HG03097 (cell line): Measurements from ENCODE around the gene SDF4.

ENCODE experiments used
- ATAC-seq: cut with Tn5 transposase; IDR thresholded peaks from one replicate; pipeline ENCODE4 v1.9.1; 2021; ENCODE audit not compliant: unreplicated experiment, low FRiP score

Gene SDF4

DNA sequence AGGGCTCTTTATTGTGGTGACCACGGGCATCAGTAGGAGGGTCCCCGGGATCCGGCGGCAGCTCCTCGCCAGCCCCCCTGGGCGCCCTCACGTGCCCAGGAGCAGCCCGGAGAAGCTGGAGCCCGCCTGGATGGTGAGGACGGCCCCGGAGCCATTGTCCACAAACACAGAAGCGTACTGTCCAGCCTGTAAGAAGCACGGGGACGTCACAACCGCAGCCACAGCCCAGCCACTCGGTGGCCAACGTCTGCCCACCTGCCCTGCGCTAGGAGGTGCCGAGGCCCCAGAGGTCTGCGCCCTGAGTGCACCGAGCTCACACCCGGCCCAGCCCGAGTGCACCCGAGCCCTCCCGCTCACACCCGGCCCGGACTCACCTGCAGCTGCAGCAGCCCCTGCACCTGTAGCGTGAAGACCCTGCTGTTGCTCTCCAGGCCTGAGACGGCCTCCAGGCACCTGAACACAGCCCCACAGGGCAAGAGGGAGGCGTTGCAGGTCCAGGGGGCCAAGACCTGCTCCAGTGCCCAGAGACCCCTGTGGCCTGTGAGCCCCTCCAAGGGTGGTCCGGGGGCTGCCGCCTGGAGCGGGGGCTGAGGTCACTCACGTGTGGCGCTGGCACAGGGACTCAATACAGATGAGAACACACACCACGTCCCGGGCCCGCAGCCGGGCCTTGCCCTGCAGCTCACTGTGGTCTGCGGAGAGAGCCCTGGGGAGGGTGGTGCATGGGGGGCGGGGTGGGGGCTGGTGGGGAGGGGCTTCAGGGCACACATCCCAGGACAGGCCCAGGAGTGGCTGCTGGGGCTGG is 10.9 kb upstream of the SDF4 start:
- ATAC-seq: no peak

DNA sequence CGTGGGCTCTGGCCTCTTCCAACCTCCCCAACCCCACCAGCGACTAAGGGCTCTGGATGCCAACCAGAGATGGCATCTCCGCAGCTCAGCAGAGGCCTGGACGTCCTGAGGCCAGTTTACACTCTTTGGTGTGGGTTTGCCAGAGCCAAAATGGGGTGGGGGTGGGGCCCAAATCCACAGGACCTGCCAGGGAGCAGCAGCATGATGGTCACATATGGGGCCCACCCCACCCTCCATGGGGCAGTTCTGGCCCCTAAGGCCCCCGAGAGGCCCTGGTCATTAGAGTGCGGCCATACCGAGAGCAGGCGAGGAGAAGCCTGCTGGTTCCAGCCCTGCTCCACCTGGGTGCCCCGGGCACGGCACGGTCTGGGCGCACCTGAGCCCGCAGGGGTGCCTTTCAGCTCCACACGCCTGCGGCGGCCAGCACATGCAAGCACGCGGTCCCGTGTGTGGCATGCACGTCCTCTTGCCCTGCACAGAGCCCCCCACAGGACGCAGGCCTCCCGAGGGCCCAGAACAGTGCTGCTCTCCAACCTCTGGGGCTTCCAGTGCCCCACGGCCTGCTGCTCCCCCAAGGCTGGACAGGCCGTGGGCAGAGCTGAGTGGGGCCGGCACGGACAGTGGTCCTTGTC is 9.9 kb upstream of the SDF4 start:
- ATAC-seq: no peak

DNA sequence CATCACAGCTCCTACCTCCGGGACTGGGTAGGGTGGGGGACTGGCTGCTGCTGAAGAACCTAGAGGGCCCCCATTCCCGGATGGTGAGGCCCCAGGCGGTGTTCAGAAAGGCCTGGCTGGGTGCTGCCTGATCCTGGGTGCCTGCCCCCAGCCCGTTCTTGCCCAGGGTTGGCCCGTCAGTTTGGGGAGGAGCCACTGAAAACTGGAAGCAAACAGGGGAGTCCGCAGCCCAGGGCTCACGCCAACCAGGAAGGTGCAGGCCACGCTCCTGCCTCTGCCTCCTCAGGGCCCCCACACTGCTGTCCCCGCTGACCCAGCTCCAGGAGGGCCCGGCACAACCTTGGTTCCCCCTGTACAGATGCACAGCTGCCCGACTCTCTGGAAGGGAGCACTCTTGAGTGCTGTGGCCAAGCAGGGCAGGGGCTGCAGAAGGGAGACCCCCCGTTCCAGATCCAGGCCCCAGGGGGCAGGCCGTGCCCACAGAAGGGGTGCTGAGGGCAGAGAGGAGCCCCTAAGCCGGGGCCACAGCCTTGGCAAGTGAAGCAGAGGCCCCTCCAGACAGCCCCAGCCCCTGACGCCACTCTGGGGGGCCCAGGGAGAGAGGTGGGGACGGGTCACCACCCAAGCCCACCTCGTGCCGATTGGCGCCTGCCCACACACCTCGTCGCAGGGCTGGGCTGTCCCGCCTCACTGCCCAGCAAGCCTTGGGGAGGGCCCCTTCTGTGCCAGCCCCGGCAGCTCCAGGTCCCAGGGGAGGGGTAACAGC is 9.2 kb upstream of the SDF4 start:
- ATAC-seq: no peak

DNA sequence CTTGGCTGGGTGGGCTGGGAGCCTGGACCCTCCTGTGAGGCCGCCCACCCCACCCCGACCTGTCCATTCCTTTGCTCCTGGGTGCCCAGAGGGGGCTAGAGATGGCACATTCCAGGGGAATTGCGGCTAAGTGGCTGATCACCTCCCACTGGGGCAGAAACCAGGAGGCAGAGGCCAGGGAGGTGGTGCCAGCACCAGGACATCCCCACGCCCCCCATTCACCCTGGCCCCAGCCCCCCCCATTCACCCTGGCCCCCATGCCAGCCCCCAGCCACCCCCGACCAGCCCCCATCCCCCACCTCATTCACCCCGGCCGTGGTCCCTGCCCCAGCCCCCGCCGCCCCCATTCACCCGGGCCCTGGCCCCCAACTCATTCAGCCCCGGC is 8.5 kb upstream of the SDF4 start:
- ATAC-seq: no peak

DNA sequence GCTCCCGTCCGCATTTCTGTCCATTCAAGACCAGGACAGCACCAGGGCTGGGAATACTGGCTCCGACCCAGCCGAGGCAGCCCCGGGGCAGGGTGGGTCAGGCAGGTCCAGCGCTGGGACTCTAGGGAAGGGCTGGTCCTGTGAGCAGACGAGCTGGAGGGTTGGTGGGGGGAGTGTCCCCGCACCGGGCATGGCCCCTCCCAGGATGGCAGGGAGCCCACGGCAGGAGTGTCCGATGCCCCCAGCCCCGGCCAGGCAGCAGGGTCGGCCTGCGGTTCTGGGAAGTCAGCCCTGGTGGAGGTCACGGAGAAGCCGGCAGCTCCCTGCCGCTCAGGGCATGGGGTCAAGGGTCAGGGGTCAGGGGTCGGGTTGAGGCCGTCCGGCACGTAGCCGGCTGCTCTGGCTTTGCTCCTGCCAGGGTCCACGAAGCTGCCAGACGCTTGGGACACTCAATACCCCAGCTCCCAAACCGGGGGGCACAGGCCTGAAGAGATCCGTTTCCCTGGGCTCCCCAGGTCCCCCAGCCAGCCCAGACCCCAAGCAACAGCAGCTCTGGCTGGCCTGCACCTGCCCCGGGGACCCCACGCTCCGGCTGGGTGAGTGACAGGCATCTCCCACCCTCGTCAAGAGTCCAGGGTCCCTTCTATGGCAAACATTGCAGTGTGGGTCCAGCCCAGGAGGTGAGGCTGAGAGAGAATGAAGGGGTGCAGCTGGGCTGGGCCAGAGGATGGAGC is 8.0 kb upstream of the SDF4 start:
- ATAC-seq: no peak

DNA sequence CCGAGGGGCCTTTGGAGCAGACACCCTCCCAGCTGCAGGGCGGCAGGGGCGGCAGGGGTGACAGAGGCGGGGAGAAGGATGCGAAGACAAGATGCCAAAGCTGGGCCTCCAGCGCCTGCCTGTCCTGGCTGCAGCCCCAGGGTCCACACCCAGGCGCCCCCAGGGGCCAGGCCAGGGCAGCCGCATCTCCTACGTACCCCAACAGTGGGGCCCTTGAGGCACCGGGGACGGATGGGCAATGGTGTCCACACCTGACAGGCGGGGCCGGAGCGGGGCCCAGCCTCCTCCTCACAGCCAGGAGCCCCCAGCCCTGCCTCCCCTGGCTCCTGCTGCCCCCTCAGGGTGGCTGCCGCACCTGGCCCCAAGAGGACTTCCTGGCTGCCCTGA is 7.4 kb upstream of the SDF4 start:
- ATAC-seq: no peak

DNA sequence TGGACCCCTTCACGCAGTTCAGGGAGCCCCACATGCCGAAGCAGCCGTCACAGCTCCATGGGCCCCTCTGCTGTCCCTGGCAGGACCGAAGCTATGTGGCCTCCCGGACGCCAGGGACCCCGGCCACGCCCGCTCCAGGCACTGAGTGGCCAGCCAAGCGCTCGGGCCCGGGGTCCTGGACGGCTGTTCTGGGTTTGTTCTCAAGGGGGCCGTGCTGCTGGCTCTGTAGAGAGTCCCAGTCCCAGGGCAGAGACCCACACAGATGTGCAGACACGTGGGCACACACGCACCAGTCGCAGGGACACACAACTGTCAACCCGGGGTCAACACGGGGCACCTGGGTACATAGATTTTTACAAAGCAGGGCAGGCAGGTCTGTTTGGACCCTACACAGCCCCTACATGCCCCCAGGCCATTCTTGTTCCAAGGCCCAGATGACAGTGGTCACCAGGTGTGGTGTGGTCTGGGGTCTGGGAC is 6.9 kb upstream of the SDF4 start:
- ATAC-seq: no peak

DNA sequence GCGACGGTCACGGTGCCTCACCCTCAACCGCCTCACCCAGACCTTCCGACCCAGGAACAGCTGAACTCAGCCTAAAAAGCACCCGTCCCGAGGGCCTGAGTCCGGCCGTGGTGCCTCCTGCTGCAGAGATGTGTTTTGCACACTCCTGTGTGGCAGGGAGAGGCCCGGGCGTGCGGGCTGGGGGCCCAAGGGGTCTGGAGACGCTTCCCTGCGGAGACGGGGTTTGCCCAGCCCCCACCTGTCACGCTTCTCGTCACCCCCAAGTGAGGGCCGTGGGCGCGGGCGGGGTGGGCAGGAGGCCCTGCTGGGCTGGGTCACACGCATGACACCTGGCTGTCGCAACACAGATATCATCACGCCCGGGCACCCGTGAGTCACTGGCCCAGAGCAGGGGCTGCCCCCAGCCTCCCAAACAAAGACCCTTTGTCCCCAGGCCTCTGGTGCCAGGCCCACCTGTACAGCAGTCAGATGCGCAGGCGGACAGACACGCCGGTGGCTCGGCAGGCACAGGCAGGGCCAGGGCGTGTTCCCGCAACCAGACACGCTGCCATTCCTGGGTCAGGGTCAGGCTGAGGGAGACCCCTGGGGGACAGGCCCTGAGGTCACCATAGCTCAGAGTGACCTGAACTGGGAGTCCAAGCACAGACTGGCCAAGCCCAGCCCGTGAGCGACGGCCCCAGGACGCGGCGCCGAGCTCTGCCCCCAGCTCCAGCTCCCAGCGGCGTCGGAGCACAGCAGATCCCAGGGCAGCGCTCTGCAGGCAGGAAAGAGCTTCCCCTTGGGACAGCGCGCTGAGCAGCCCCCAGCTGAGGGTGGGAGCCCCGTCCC is 6.3 kb upstream of the SDF4 start:
- ATAC-seq: no peak

DNA sequence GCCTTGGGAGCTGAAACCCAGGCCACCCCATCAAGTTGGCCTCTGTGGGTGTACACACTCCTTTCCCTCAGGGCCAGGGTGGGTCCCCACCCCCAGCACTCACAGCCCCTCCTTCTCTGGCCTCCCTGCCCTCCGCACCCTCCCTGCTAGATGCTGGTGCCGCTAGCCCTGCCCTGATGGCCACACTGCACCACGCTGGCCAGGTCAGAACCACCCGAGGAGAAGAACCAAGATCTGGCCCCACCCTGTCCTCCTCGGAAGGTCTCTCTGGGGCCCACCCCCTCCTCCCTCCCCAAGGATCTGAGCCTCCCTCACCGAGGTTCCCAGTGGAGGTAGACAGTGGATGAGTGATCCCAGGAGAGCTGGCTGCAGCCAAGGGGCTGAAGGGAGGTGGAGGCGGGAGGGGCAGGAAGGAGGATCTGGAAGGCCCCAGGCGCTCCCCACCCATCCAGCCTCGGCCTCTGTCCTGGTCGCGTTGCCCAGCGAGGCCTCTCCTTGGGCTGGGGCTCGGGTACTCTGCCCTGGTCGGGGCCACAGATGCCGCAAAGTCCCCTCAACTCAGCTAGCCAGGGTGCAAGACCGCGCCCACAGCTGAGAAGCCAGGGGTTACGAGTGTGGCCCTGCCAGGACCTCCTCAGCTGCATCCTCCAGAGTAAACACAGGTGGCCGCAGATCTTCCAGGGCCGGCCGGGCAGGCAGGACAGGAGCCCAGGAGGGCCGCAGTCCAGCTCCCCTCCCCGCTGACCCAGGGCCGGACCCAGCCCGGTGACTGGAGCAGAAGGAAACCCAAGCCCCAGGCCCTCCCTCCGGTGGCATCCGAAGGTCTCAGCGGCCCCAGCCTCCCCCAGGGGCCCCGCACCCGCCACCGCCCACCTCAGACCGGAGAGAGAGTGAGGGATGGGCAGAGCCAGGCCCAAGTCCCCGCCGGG is 5.4 kb upstream of the SDF4 start:
- no peak for ATAC-seq

DNA sequence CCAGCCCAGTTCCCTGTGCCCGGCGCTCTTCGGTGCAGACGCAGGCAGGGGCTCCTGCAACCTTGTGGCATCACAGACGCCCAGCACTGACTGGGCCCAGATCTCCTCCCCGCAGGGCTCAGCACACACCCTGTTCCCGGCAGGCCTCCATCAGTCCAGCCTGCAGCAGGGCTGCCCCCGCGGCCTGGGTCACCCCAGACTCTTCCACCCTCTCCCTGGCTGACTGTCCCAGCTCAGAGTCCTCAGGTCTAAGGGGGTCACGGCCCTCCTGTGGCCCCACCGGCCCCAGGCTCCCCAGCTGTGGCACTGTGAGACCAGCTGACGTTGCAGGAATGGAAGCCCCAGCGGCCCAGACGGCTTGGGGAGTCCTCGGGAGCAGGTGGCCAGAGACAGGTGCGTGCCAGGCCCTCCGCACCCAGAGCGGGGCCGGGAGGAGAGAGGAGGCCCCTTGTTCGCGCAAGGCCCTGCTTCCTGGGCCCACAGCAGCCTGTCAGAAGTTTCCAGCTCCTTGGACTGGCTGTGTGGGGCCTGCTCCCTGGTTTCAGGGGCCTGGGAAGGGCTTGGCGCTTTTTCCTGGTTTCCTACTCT is 4.5 kb upstream of the SDF4 start:
- no peak for ATAC-seq

DNA sequence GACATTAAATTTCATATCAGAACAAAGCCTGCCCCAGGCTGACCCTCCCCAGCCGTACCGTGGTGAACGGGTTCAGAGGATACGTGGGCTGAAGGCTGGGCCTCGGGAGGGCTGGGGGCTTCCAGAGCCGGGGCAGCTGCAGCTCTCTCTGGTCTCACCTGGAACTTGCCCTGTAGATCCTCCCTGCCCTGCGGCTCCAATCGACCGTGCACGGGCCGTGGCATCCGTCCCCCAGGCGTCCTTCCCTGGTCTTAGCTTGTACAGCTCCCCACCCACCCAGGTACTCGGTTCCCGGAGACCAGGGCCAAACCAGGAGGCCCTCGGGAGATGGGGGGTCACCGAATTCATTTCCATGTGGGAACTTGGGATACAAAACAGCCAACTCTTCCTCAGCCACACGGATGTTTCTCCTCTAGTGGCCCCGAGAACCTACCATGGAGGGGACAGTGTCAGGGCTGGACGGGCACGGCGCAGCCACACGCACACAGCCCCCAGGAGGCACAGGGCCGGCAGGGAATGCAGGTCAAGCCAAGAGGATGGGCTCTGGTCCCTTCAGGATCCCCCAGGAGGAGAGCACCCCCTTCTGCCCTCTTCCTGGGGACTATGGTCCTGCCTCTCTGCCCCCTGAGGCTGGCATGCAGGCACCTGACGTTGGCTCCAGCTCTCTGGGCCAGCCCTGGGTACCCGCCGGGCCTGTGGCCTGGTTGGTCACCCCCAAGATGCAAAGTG is 3.4 kb upstream of the SDF4 start:
- ATAC-seq: no peak

DNA sequence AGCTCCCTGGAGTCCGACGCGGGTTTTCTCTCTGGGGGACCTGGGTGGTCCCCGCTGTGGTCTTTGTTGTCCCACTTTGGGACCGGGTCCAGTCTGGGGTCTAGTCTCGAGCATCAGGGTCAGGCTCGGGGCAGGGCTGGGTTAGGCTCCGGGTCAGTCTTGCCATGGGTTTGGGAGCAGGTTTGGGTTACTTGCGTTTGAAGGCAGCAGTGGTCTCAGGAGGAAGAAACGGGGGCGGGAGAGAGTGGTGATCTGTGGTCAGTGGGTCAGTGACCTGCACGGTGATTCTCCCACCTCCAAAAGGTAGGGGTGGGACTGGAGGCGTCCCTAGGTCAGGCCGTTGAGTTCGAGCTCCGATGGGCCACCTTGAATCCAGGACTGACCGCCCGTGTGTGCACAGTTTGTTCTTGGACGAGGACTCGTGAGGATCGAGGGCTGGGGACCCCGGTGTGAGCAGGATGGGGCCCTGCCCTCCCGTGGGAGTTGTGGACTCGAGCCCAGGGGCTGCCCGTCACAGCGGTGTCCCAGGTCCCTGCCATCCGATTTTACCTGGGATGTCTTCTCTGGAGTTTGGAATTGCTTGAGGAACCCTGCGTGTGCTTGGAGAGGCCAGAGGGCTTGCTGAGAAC is 2.5 kb upstream of the SDF4 start:
- ATAC-seq: no peak

DNA sequence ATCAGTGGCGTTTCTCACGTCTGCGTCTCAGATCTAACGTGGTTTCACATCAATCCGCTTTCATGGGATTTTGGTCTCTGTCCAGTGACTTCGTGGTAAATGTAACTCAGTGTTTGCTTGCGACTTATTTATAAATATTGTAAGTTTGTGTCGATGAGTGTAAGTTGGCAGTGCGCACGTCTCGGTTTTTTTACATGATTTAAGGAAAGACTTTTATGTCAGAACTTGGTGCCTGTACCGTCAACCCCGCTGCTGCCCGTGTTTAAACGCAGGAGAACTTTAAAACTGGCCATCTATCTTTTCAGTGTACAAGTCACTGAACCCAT is 1.7 kb upstream of the SDF4 start:
- ATAC-seq: no peak

DNA sequence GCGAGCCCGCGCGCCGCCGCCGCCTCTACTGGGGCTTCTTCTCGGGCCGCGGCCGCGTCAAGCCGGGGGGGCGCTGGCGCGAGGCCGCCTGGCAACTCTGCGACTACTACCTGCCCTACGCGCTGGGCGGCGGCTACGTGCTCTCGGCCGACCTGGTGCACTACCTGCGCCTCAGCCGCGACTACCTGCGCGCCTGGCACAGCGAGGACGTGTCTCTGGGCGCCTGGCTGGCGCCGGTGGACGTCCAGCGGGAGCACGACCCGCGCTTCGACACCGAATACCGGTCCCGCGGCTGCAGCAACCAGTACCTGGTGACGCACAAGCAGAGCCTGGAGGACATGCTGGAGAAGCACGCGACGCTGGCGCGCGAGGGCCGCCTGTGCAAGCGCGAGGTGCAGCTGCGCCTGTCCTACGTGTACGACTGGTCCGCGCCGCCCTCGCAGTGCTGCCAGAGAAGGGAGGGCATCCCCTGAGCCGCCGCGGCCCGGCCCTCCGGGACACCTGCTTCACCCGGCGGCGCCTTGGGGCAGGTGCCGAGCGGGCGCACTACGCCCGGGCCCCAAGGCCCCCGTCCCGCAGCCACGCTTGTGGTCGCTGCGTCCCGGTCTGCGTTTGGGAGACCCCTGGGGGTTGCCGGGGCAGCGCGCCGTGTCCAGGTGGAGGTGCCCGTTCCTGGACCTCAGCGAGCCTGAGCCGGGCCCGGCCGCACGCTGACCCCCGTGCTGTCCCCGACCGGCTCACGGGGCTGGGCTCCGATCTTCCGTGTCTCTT is 1.2 kb upstream of the SDF4 start:
- no peak for ATAC-seq

DNA sequence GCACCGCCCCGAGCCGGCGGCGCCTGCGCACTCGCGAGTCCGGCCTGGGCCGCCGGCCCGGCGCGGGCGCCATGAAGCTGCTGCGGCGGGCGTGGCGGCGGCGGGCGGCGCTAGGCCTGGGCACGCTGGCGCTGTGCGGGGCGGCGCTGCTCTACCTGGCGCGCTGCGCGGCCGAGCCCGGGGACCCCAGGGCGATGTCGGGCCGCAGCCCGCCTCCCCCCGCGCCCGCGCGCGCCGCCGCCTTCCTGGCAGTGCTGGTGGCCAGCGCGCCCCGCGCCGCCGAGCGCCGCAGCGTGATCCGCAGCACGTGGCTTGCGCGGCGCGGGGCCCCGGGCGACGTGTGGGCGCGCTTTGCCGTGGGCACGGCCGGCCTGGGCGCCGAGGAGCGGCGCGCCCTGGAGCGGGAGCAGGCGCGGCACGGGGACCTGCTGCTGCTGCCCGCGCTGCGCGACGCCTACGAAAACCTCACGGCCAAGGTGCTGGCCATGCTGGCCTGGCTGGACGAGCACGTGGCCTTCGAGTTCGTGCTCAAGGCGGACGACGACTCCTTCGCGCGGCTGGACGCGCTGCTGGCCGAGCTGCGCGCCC is 501 bp upstream of the SDF4 start, which contains the start of gene B3GALT6:
Gene B3GALT6 (plus strand): TSS at position 30 of the 588 bp plus-strand sequence. CDS start 42 bp downstream, at position 72.
- ATAC-seq: no peak

DNA sequence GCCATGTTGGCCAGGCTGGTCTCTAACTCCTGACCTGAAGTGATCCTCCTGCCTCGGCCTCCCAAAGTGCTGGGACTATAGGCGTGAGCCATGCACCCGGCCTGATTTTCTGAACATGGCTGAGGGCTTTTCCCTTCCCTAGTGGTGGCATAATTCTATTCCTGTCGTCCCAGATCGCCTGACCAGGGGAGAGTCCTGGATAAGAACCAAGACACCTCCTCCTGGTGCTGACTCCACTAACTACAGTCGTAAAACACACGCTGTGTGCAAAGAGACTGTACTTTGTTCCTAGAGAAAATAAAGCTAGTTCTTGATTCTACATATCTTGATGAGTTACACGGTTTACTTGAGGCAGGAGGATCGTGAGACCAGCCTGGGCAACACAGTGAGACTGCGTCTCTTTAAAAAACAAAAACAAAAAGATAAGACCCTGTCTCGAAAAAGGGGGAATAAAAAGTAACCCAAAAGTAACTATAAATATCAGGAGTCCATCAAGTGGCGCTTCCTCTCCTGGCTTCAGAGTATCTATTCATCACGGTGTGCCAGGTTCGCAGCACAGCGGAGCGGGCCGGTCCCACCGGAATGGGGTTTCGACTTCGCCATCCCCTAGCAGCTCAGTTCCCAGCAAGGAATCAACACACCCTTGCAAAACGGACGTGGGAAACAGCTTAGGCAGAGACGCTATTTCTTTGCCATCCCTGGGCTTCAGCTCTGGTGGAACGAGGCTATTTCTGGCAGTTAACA is 973 bp downstream of the SDF4 start:
- no peak for ATAC-seq
